ENCODE measurements around the gene C1QL1. TPM values are rescaled to one million over a fixed set of nuclear protein-coding genes. Genes with fewer than 3 reads are reported as not detected.

The C1QL1 gene
- total RNA-seq, 2 donors from 2014 or later: 0.19 to 0.42 TPM

DNA sequence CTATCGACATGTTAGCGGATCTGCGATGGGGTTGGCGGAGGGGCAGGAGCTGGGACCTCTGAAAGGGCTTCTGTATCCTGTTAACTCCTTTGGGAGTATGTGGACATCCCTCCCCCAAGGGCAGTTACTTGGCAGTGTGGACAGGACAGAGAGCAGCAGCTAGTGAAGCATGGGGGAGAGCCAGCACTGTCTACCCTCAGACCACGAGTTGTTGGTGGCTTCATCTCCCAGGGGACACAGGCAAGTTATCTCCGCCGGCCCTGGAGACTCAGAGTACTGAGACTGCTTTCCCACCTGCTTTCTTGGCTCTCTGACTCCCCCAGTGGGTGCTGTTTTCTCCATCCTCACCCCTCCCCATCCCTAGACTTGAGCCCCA, 47.5 kb downstream of the C1QL1 start:
- intact Hi-C loops (cut with DNase I): loop anchor here in 1 of 2 donors (2.0 to 5.0 kb wide), 2 partner anchors 102 to 277 kb away; no protein-coding TSS in a partner anchor
- peak; percentile 53 for DNase-seq (ENCODE audit: low spot score)

DNA sequence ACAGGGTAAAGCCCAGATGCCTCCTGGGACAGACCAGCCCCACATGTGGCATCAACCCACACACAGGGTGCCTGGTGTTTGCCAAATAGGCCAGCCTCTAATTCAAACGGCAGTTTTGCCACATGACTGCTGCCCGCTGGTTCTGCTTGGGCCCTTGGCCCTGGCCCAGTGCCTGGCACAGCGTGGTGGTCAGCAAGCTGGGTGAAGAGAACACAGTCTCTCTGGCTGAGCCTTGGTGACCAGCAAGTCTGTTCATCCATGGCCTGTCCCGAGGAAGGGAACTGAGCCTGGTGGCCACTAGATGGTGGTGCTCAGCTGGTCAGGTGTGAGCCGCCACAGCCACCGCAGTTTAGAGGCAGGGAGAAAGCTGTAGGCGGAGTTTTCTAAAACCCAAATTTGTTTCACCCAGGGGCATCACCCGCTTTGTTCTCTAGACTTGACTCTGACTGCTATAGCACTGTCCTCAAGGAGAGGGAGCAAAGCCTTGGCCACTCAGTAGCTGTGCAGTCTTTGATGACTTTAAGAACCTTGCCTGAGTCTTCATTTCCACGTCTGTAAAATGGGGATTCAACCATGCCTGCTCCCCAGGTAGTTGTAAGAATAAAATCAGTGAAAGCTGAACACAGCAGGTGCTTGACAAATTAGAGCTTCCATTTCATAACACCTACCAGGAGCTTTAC, 48.1 kb downstream of the C1QL1 start:
- peak; percentile 92 for DNase-seq (ENCODE audit: low spot score)
- intact Hi-C loops (cut with DNase I): loop anchor here (2.0 to 10.0 kb wide), 5 partner anchors 102 to 277 kb away; partner anchors contain the start of genes ACBD4 (in 1 of the 2) and PLCD3 (in 1 of the 2)

DNA sequence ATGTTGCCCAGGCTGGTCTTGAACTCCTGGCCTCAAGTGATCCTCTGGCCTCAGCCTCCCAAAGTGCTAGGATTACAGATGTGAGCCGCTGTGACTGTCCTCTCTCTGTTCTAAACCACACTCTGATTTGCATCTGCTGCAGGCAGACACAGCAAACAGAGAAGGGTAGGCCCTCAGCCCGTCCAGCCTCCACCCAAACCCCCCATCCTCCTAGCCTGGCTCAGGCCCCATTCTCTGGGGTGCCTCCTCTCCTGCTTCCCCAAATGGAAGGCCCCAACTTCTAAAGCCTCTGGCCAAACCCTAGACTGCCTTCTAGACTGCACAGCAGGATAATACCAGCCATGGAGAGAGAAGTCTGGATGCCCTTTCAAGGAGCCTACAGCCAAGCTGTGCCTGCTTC, 48.7 kb downstream of the C1QL1 start:
- DNase-seq (ENCODE audit: low spot score): peak; percentile 56
- intact Hi-C loops (cut with DNase I): loop anchor here (5.0 to 10.0 kb wide), 3 partner anchors 103 to 215 kb away; partner anchors contain the start of genes ACBD4 (in 1 of the 2) and PLCD3 (in 1 of the 2)

DNA sequence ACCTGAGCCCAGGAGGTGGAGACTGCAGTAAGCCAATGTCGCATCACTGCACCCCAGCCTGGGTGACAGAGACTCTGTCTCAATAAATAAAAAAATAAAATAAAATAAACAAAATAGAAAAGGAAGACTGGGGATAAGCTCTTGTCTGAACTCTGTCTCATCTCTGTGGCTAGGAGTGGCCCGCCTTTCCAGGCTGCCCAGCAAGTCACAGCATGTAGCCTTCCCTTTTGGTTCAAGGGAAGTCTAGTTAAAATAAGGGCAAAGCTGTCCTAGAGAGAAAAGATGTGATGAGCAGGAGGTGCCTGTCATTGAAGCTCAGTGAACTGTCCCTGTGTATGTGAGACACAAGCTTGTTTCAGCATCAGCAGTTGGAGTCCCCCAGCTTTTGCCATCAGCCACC, 50.1 kb downstream of the C1QL1 start:
- DNase-seq (ENCODE audit: low spot score): peak; percentile 40
- intact Hi-C loops (cut with DNase I): loop anchor here (5.0 to 10.0 kb wide), 3 partner anchors 104 to 217 kb away; partner anchors contain the start of genes ACBD4 (in 1 of the 2) and PLCD3 (in 1 of the 2)

DNA sequence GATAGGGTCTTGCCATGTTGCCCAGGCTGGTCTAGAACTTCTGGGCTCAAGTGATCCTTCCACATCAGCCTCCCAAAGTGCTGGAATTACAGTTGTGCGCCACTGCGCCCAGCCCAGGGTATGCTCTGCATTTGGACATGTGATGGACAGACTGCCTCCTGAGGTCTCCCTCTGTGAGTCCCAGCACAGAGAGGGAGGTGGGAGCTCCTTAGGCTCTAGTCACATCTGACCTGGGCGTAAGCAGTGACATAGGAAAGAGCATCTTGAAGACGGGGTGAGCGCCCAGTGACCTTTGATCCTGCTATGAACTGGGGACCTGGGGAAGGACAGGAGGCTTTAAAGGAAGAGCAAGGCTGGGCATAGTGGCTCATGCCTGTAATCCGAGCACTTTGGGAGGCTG, 50.6 kb downstream of the C1QL1 start:
- peak; percentile 73 for DNase-seq (ENCODE audit: low spot score)
- intact Hi-C loops (cut with DNase I): loop anchor here (5.0 to 10.0 kb wide), 3 partner anchors 105 to 217 kb away; partner anchors contain the start of genes ACBD4 (in 1 of the 2) and PLCD3 (in 1 of the 2)

DNA sequence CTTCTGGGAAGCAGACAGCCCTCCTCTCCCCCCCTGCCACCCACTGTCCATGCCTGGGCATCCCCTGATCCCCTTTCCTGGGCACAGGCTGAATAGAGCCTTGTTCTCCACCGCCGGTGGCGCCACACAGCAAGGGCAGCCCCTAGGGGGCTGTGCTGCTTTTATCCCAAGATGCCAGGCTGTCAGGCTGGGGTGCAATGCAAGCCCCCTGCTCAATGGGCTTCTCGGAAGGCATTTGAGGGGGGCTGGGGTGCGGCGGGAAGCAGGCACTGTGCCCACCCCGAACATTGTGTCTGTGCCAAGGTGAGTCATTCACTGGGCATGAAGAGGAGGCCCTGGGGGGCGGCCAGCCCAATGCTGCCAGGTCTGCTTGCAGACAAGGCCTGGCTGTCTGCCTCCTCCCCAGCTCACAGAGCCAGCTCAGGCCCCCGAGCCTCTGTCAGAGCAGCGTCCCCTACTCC, 51.3 kb downstream of the C1QL1 start:
- intact Hi-C loops (cut with DNase I): loop anchor here (5.0 to 10.0 kb wide), 3 partner anchors 105 to 218 kb away; partner anchors contain the start of genes ACBD4 (in 1 of the 2) and PLCD3 (in 1 of the 2)
- DNase-seq (ENCODE audit: low spot score): peak; percentile 81

DNA sequence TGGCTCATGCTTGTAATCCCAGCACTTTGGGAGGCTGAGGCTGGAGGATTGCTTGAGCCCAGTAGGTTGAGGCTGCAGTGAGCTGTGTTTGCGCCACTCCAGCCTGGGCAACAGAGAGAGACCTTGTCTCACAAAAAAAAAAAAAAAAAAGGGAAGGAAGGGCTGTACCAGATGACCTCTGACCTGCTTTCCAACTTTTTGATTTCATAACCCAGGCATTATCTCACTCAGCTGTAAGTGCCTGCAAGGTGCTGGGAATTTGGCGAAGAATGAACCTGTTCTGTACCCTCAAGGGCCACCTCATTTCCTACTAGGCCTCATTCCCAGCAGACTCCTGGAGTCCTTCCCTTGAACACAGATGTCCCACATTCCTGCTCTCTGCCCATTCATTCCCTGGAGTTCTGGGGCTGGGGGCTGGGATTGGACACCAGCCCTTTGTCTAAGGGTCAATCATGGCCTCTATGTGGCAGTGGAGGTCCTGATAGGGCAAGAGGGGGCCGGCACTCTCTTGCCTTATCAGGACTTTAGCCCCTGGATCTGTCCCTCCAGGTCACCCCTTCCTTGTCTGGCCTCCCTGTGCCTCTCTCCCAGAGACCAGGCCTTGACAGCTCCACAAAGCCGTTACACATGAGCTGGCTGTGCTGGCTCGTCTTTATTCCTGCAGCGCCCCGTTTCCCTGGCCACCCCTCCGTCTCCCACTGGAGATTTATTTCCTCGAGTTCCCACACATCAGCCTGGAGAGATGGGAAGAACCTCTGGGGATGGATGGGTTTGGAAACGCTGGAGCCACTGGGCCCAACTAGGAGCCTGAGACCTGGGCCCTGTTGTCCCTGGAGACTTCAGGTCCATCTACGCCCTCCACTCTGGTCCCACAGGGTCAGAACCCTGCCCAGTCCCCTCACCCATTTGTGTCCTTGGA, 52.0 kb downstream of the C1QL1 start:
- peak; percentile 61 for DNase-seq (ENCODE audit: low spot score)
- intact Hi-C loops (cut with DNase I): loop anchor here (5.0 to 10.0 kb wide), 3 partner anchors 106 to 219 kb away; partner anchors contain the start of genes ACBD4 (in 1 of the 2) and PLCD3 (in 1 of the 2)

DNA sequence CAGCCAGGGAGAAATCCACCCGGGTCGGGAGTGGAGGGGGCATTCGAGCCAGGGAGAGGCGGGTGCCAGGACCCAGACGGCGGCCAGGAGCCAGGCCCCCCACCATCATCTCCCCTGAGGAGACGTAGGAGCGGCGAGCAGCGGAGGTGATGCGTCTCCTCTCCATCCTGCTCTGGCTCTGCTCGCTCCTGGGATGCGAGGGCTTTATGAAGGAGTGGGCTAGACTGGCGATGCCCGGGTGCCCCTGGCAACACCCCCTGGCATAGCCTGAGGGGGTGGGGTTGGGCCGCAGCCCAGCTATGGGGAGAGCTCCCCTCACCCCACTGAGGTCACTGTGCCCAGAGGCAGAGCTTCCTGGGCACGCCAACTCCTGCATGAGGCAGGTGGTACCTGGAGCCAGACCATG, 52.8 kb downstream of the C1QL1 start, which contains the start of gene GFAP:
Gene GFAP, minus strand, starts transcription at position 180 of the 406 bp plus-strand sequence. Its CDS starts 14 bp downstream, at position 166.
- DNase-seq (ENCODE audit: low spot score): peak; percentile 70
- intact Hi-C loops (cut with DNase I): loop anchor here (5.0 to 10.0 kb wide), 3 partner anchors 107 to 219 kb away; partner anchors contain the start of genes ACBD4 (in 1 of the 2) and PLCD3 (in 1 of the 2)

DNA sequence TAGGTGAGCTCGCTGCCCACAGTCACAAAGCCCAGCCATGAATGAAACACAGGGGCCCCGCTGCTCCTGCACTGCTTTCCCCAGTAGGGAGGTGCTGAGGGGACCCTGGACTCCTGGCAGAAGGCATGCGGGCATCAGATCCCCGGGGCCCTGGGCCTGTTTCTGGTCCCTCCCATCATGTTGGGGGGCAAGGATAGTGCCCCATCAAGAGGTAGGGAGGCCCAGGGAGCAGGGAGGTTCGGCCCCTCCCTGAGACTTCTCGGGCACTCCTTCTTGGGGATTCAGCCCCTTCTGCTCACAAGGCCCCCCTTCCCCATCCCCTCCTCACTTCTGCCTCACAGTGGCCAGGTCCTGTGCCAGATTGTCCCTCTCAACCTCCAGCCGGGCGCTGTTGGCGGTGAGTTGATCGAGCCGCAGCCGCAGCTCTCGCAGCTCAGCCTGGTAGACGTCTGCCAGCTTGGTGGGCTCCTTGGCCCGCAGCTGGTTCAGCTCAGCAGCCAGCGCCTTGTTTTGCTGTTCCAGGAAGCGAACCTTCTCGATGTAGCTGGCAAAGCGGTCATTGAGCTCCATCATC, 53.3 kb downstream of the C1QL1 start:
- DNase-seq (ENCODE audit: low spot score): peak; percentile 64
- intact Hi-C loops (cut with DNase I): loop anchor here (5.0 to 10.0 kb wide), 3 partner anchors 108 to 220 kb away; partner anchors contain the start of genes ACBD4 (in 1 of the 2) and PLCD3 (in 1 of the 2)

DNA sequence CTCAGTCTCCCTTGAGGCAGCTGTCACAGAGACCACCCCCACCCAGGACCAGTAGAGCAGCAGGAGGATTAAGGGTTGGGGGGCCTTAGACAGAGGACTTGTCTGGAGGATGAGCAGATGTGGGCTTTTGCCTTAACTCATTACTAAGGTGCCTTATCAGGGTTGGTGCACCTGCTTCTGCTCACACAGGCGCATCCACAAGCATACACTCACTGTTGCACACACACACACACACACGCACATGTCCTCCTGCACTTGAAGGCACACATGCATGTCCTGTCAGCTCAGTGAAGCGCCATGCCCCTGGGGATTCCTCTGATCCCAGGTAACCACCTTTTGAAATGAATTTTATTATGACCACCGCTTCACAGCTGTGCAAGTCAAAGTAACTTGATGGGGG, 54.0 kb downstream of the C1QL1 start:
- intact Hi-C loops (cut with DNase I): loop anchor here (10.0 kb wide), 2 partner anchors 191 to 221 kb away; partner anchors contain the start of genes ACBD4 (in 1 of the 2) and PLCD3 (in 1 of the 2)
- peak; percentile 25 for DNase-seq (ENCODE audit: low spot score)

DNA sequence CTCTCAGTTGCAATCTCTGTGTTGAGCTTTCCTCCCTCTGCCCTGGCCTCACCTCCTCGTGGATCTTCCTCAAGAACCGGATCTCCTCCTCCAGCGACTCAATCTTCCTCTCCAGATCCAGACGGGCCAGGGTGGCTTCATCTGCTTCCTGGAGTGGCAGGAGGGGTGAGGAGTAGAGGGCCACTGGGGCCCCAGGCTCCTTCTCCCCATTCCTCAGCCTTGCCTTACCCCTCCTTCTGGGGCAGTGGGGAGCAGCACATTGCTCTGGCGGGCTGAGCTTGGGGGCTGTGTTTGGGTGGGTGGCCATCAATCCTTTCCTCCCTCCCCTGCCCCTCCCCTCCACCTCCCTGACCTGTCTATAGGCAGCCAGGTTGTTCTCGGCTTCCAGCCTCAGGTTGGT, 54.4 kb downstream of the C1QL1 start:
- peak; percentile 64 for DNase-seq (ENCODE audit: low spot score)
- intact Hi-C loops (cut with DNase I): loop anchor here (10.0 kb wide), 2 partner anchors 191 to 221 kb away; partner anchors contain the start of genes ACBD4 (in 1 of the 2) and PLCD3 (in 1 of the 2)

DNA sequence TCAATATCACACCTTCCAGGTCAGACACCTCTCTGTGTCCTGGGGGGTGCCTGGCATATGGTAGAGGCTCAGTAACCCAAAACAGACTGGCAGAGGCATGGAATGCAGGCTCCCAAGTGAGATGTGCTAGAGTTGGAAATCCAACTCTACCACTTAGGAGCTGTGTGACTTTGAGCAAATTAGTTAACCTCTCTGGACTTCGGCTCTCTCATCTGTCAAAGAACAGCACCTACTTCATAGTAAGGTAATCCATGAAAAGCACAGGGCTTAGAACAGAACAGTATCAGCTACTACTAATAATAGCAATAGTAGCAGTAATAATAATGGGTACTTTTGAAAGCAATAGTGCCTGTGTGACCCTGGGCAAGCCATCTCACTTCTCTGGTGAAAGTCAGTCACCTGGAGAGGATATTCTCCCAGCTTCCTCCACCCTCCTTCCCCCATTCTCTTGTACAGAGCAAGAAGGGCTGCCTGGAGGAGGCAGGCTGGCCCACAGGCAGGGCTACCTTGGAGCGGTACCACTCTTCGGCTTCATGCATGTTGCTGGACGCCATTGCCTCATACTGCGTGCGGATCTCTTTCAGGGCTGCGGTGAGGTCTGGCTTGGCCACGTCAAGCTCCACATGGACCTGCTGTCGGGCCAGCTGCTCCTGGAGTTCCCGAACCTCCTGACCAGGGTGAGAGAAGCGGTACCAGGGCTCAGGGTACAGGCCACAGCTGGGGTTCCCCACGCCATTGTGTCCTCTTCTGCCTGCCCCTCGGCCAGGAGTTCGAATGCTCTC, 55.1 kb downstream of the C1QL1 start:
- peak; percentile 70 for DNase-seq (ENCODE audit: low spot score)
- intact Hi-C loops (cut with DNase I): loop anchor here (10.0 kb wide), 2 partner anchors 192 to 222 kb away; partner anchors contain the start of genes ACBD4 (in 1 of the 2) and PLCD3 (in 1 of the 2)

DNA sequence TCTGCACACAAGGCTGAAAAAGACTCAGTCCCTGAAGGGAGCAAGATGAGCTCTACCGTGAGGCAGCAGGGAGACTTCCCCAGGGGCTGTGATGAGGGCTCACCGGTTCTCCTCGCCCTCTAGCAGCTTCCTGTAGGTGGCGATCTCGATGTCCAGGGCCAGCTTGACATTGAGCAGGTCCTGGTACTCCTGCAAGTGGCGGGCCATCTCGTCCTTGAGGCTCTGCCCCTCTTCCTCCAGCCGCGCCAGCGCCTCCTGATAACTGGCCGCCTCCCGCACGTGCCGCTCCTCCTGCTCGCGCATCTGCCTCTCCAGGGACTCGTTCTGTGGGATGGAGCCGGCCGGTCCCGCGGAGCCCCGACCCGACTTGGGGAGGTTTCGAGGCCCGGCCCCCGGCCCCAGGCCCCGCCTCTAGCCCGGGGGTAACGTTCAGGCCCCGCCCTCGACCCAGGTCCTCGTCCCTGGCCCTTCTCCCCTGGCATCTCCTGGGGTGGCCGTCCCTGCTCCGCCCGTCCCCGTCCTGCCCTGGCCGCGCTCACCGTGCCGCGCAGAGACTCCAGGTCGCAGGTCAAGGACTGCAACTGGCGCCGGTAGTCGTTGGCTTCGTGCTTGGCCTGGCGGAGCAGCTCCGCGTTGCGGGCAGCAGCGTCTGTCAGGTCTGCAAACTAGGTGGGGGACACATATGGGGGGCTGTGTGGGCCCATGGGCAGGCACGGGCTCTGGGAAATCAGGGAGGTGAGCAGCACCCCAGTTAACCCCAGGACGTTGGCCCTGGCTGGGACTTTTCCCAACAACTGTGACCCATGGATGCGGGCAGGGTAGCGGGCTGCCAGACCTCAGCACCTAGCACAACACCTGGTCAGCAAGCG, 56.7 kb downstream of the C1QL1 start:
- intact Hi-C loops (cut with DNase I): loop anchor here (10.0 kb wide), 2 partner anchors 193 to 223 kb away; partner anchors contain the start of genes ACBD4 (in 1 of the 2) and PLCD3 (in 1 of the 2)
- DNase-seq (ENCODE audit: low spot score): peak; percentile 86

DNA sequence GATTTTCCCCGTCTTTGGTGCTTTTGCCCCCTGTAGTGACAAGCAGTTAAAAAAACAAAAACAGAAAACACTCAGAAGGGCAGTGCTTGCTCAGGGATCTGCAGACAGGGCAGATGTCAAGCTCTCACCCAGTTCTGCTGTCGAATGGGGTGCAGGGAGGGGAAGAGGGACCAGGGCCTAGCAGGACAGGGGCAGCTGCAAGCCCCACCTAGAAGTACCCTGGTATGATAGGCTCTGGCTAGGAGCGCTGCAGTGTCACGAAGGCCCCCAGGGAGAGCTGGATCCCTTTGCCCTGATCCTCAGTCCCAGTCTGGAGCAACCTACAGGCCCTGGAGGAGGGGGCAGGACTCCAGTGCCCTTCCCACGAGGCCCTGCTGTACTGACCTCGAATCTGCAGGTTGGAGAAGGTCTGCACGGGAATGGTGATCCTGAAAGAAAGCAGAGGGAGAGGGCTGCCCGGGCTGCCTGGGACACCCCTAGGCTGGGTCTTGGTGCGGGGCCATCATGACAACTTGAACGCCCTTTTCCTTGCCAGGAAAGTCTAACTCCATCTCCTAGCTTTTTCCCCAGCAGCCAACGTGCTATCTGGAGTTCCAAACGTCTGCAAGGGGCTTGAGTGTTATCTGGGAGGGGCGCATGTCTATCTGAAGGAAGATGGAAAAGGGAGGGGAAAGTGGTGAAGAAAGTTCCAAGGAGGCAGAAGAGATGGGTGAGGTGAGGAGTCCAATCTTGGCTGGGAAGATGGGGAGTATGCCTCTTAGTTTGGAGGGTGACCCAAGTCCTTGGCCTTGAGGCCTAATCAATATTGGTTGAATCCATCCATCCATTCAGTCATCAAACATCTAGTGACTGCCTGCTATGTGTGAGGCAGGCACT, 57.6 kb downstream of the C1QL1 start:
- intact Hi-C loops (cut with DNase I): loop anchor here (10.0 kb wide), 2 partner anchors 194 to 224 kb away; partner anchors contain the start of genes ACBD4 (in 1 of the 2) and PLCD3 (in 1 of the 2)
- peak; percentile 60 for DNase-seq (ENCODE audit: low spot score)

Measured in posterior vena cava (tissue), 2 donors.